Endothelial cell of umbilical vein (primary cell): Measurements from ENCODE around the gene ZNF438. TPM values are rescaled to one million over a fixed set of nuclear protein-coding genes. Genes with fewer than 3 reads are reported as not detected.

Source experiments
- BruUV-seq: library from RNA; stranded (reverse); fragments of 400-500 nt; replicated peaks from 2 replicates; lab custom pipeline; 2021; lab: Mats Ljungman, UMichigan
- CTCF ChIA-PET: fragments of 300-600, 350-600 bp; sonication (Branson Sonifier 250); formaldehyde crosslinking; loops from one replicate; lab custom pipeline; 2021; ENCODE audit warnings: antibody characterized with exemption, inconsistent platforms; lab: Charles Lee
- POLR2A ChIA-PET: fragments of 300-600, 350-600 bp; sonication (Branson Sonifier 250); formaldehyde crosslinking; loops from one replicate; lab custom pipeline; 2021; ENCODE audit warnings: antibody characterized with exemption, inconsistent platforms; lab: Charles Lee
- DNase-seq: peaks from one replicate; pipeline ENCODE4 v3.0.0-alpha.2; 2011; ENCODE audit warnings: low read depth, low spot score
- FAIRE-seq: peaks from 2 replicates; lab custom pipeline; 2011; peaks lifted over from hg19 to GRCh38; lab: Jason Lieb, UNC
- H2AFZ ChIP-seq: 2 replicates; pipeline ENCODE4 v1.6.0; 2012; ENCODE audit warnings: low read depth, low read length, control low read depth, inconsistent platforms
- H3K27ac ChIP-seq: 2 replicates; pipeline ENCODE4 v1.5.1; 2011; ENCODE audit warnings: low read depth, mild to moderate bottlenecking, control low read depth, low read length, moderate library complexity; ENCODE audit not compliant: insufficient read depth
- H3K27me3 ChIP-seq, 2 experiments: 2 replicates each; pipeline versions ENCODE4 v1.6.0 to v1.6.1; 2011; ENCODE audit warnings: low read length in 2 of 2, mixed read lengths in 1 of 2; ENCODE audit not compliant: control insufficient read depth in 2 of 2, insufficient read depth in 2 of 2
- H3K36me3 ChIP-seq, 2 experiments: 2 replicates in 1 of 2; 3 replicates in 1 of 2; pipeline ENCODE4 v1.5.1; 2011; ENCODE audit warnings: low read length in 2 of 2, mild to moderate bottlenecking in 1 of 2, moderate library complexity in 1 of 2; ENCODE audit not compliant: control insufficient read depth in 2 of 2, insufficient read depth in 2 of 2; ENCODE audit errors: extremely low read depth in 1 of 2
- H3K4me1 ChIP-seq: 3 replicates; pipeline ENCODE4 v1.5.1; 2011; ENCODE audit warnings: mild to moderate bottlenecking, low read length; ENCODE audit not compliant: control insufficient read depth, insufficient read depth; ENCODE audit errors: extremely low read depth
- H3K4me2 ChIP-seq: 2 replicates; pipeline ENCODE4 v1.6.1; 2011; ENCODE audit warnings: low read length, control low read depth, mixed read lengths; ENCODE audit not compliant: insufficient read depth
- H3K4me3 ChIP-seq, 3 experiments: fragments of 200-600 bp in 1 of 3; sonication (generic), shearing (Covaris generic) in 1 of 3; replicated peaks in 1 of 3; 2 replicates each; pipeline ENCODE4 v1.5.1; 2011 to 2016; ENCODE audit warnings: control low read depth in 3 of 3, low read length in 3 of 3, mild to moderate bottlenecking in 2 of 3, inconsistent platforms in 1 of 3, low read depth in 1 of 3, moderate library complexity in 1 of 3; ENCODE audit not compliant: insufficient read depth in 1 of 3
- H3K79me2 ChIP-seq: 2 replicates; pipeline ENCODE4 v1.6.0; 2012; ENCODE audit warnings: low read length, inconsistent platforms; ENCODE audit not compliant: control insufficient read depth, insufficient read depth
- H3K9ac ChIP-seq: replicated peaks from 2 replicates; pipeline ENCODE3; 2011; ENCODE audit warnings: low read length, control low read depth; ENCODE audit not compliant: insufficient read depth; ENCODE audit errors: extremely low read depth
- H3K9me1 ChIP-seq: replicated peaks from 3 replicates; pipeline ENCODE4 v1.6.0; 2011; ENCODE audit warnings: mild to moderate bottlenecking, low read length; ENCODE audit not compliant: control insufficient read depth, insufficient read depth; ENCODE audit errors: extremely low read depth
- H3K9me3 ChIP-seq: replicated peaks from 2 replicates; pipeline ENCODE4 v1.5.1; 2012; ENCODE audit warnings: low read length, inconsistent platforms; ENCODE audit not compliant: control insufficient read depth, insufficient read depth
- H4K20me1 ChIP-seq: replicated peaks from 2 replicates; pipeline ENCODE3; 2011; ENCODE audit warnings: mild to moderate bottlenecking, low read length; ENCODE audit not compliant: control insufficient read depth, insufficient read depth; ENCODE audit errors: extremely low read depth
- EZH2 ChIP-seq: IDR thresholded peaks from 2 replicates; pipeline ENCODE4 v1.6.1; 2012; ENCODE audit warnings: borderline replicate concordance, low read depth, mild to moderate bottlenecking, moderate library complexity, low read length, inconsistent platforms; ENCODE audit not compliant: severe bottlenecking
- JUN ChIP-seq: IDR thresholded peaks from 2 replicates; pipeline ENCODE4 v1.6.1; 2011; ENCODE audit warnings: borderline replicate concordance, low read depth; ENCODE audit not compliant: insufficient read length, insufficient read depth
- dilution Hi-C: fragments of 300-500 bp; cut with MboI; formaldehyde crosslinking; loops from one replicate; pipeline ENCODE4 v1.15.0; 2019; ENCODE audit warnings: low sequenced_read_pairs; ENCODE audit not compliant: extremely low pct_ligation_motif_present
- intact Hi-C: fragments of 100-400 bp; cut with micrococcal nuclease; formaldehyde crosslinking; loops from one replicate; pipeline ENCODE4 v1.10.0; 2022
- polyA plus RNA-seq, 4 experiments: library from polyadenylated mRNA; depleted of rRNA in 3 of 4; stranded (reverse) in 3 of 4; unstranded in 1 of 4; fragments of >200 nt; gene quantifications; 2 replicates each; pipeline versions ENCODE4 v1.2.1 to v1.2.3, GENCODE V29; 2011 to 2012; ENCODE audit warnings: missing spikeins in 1 of 4
- total RNA-seq: library from RNA; stranded (reverse); gene quantifications from 2 replicates; pipeline ENCODE4 v1.2.3, GENCODE V29; 2021

Gene ZNF438
- total and polyA plus RNA-seq, 2 donors (not counting 3 experiments of a cell fraction or from before 2014, with no cell fraction given): 7.2 to 15.1 TPM

DNA sequence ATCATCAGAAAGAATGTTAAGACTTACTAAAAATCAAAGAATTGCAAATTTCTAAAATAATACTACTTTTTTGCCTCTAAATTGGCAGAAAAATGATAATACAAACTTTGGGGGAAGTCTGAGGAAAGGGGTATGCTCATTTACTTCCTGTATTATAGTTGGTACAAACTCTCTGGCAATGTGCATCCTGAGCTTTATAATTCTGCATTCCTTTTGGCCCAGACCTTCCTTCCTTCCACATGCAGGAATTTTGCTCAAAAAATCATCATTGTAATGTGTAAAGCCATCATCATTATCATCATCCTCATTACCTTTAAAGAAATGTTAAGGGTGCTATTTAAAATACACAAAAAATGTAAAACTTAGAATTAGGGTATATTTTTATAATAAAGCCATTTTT is 148.5 kb downstream of the ZNF438 start:
- Histone ChIP-seq H3K27ac (peak overlapping the region; percentile 3), H3K9ac (no peak overlapping the region), H3K9me3 (no peaks in the 10 kb centered on the region), H3K79me2 (no peaks in the 10 kb centered on the region), H3K9me1 (no peaks in the 10 kb centered on the region), H4K20me1 (no peaks in the 10 kb centered on the region), H3K4me3 (no peak overlapping the region), H3K4me2 (peak overlapping the region; percentile 55), H3K36me3 (no peaks in the 10 kb centered on the region), H3K4me1 (peaks cover 26% of the 10 kb centered on the region), H3K27me3 (no peaks in the 10 kb centered on the region), H2AFZ (no peak overlapping the region)
- ChIA-PET POLR2A (no interaction called here), CTCF (interaction anchor here (1.4 to 1.5 kb wide), 2 partner anchors 14 to 99 kb away, joined by 4 to 6 read pairs; no protein-coding TSS in a partner anchor)
- dilution Hi-C loops (no loop called here), intact Hi-C loops (loop anchor here (5.0 kb wide), 1 partner anchor 74 kb away; no protein-coding TSS in a partner anchor)
- no TSS peak for BruUV-seq
- TF ChIP-seq EZH2 (no peak), JUN (peak; percentile 11)
- FAIRE-seq (no peak), DNase-seq (peak; percentile 59)

DNA sequence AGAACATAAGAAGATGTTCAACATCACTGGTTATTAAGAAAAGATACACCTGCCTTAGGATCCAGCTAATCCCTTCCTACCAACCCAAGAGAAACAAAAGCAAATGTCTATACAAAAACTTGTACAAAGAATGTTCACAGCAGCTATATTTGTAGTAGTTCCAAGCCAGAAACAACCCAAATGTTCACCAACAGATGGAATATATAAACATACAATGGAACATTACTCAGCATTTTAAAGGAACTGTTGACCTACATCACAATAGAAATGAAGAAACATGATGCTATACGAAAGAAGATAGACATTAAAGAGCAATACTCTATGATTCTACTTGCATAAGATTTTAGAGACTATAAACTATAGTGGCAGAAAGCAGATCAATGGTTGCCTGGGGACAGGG is 149.4 kb downstream of the ZNF438 start:
- no TSS peak for BruUV-seq
- peak; percentile 48 for DNase-seq
- Histone ChIP-seq H3K4me3 (no peak overlapping the region), H2AFZ (no peak overlapping the region), H3K9ac (no peak overlapping the region), H3K36me3 (no peaks in the 10 kb centered on the region), H3K4me1 (peaks cover 28% of the 10 kb centered on the region), H3K79me2 (no peaks in the 10 kb centered on the region), H3K4me2 (peak overlapping the region; percentile 21), H3K9me3 (no peaks in the 10 kb centered on the region), H3K27me3 (no peaks in the 10 kb centered on the region), H4K20me1 (no peaks in the 10 kb centered on the region), H3K9me1 (no peaks in the 10 kb centered on the region), H3K27ac (no peak overlapping the region)
- intact Hi-C loops: loop anchor here (5.0 kb wide), 1 partner anchor 75 kb away; no protein-coding TSS in a partner anchor
- FAIRE-seq: no peak
- ChIA-PET POLR2A (no interaction called here), CTCF (interaction anchor here (1.4 to 1.5 kb wide), 2 partner anchors 13 to 98 kb away, joined by 4 to 6 read pairs; no protein-coding TSS in a partner anchor)
- TF ChIP-seq EZH2: no peak
- dilution Hi-C loops: no loop called here
